Activated CD8-positive, alpha-beta memory T cell treated with anti-CD3 and anti-CD28 coated beads for 4 hours (primary cell): Measurements from ENCODE around the gene AACS.
"Not testable (repeated sequence)": the region's sequence is repeated elsewhere in the genome, so short reads cannot be mapped to it uniquely, and the experiment has no call there.

ENCODE experiments used
- DNase-seq, 2 donors: peaks; one replicate each; pipeline ENCODE4 v3.0.0-alpha.2; 2020; ENCODE audit warnings: low read depth in 2 of 2

AACS gene

GRCh38 chr12:125056306-125056705 lies 8.9 kb upstream of the AACS start:
- no peak for DNase-seq

GRCh38 chr12:125057708-125058107 lies 7.5 kb upstream of the AACS start:
- DNase-seq: no peak

DNA sequence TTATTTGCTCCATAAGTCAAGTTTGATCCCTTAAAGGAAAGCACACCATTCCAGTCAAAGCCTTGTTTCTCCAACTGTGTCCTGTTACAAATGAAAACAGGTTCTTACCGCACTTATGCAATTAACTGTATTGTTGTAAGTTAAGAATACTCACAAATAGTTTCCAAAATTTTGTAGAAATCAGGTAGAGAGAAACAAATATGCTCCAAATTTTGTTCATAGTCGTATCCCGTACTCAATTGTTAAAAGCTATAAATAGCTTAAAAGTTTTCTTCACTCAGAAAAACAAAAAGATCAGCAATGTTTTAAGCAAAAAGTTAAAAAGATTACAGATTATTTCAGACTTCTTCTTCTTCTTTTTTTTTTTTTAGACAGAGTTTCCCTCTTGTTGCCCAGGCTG lies 4.0 kb upstream of the AACS start:
- DNase-seq: no peak

DNA sequence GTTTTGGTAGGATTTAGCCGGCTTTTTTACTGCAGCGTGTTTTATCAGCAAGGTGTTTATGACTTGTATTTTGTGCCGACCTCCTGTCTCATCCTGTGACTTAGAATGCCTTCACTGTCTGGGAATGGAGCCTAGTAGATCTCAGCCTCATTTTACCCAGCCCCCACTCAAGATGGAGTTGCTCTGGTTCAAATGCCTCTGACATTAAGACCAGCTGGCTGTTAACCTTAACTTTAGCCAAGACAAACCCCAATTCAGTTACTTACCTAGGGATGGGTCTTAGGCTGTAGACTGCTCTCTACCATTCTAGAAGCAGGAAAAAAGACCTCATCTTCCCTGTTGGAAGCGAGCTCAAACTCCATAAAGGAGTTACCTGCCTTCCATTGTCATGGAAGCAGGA lies 1.7 kb upstream of the AACS start:
- DNase-seq: not testable (repeated sequence)

DNA sequence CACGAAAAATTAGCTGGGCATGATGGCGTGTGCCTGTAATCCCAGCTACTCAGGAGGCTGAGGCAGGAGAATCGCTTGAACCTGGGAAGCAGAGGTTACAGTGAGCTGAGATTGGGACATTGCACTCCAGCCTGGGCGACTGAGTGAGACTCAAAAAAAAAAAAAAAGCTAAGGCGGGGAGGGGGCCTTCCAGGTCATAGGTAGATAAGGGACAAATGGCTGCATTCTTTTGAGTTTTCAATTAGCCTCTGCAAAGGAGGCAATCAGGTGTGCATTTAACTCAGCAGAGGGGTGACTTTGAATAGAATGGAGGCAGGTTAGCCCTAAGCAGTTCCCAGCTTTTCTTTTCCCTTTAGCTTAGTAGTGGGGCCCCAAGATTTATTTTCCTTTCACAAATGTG lies 743 bp upstream of the AACS start:
- no peak for DNase-seq

DNA sequence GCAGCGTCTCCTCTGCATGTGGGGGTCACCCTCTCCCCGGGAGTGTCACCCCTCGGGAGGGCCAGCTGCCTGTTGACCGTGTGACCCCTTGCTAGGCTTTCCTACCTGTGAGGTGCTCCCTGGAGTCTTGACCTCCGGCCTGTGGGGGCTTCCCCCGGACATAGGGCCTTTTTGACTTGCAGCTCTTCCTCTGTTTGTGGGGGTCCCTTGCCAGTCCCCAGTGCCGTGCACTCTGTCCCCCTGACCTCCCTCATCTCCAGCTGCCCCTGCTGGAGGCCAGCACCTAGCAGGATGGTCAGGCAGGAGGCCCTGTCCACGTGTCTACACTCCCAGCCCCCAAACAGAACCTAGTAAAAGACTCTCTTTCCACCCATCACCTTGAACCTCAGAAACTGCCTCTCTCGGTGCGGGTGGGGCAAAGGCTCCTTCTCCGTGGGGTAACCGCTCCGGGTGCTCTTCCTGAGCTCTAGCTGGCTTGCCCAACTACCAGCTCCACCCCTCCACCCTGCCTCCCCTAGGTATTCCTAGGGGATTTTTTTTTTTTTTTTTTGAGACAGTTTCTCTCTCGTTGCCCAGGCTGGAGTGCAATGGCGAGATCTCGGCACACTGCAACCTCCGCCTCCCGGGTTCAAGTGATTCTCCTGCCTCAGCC lies 810 bp downstream of the AACS start:
- DNase-seq: no peak

DNA sequence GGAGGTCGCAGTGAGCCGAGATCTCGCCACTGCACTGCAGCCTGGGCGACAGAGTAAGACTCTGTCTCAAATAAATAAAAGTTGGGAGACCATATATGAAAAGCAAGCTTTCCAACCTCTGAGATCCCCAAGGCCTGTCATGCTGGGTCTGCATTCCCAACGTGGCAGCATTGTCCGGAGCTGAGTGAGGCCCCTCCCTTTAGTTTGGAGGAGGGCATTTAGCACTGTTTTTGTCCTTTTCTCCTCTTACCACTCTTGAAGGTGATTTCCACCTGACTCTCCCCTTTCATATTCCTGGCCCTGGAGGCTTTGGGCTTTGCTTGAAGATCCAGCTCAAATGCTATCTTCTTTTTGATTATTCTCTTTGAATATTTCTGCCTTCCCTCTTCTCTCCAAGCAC lies 3.2 kb downstream of the AACS start:
- no peak for DNase-seq

- no peak for DNase-seq
Measured at GRCh38 chr12:125069616-125070015, 4.4 kb downstream of the AACS start.

DNA sequence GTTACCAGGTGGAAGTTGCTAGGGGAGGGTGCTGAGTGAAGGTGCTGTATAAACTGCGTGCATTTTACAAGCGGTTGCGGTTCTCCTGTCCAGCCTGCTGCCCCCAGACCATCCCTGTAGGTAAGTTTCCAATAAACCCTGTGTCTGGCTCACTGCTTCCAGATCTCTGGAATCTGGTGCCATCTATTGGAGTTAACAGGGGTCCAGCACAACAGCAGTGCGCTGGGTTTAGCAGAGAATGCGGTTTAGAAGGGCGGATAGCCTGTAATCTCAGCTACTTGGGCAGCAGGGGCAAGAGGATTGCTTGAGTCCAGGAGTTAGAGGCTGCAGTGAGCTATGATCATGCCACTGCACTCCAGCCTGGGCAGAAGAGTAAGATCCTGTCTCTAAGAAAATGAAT lies 4.9 kb downstream of the AACS start:
- DNase-seq: no peak

DNA sequence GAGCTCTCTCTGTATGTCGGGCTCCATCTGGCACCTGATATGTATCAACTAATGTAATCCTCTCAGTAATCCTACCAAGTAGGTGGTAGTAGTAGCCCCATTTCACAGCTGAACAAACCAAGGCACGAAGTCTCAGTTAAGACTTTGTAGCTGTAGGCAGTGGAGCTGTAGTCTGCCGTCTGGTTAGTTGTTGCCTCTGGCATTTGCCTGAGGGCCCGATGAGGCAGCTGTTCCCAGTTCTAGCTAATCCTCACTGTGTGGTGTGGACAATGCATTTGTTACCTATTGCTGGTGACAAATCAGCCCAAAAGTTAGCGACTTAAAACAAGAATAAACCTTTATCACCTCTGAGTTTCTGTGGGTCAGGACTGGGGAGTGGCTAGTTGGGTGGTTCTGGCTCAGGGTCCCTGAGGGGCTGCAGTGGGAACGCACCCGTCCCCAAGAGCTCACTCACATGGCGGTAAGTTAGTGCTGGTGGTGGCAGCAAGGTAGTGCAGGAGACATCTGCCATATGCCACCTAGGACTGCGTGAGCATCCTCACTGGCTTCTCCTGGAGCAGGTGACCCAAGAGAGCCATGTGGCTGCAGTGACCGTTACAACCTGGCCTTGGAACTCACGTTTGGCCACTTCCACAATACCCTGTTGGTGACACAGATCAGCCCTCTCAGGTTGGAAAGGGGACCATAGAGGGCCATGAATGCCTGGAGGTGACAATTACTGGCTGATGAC lies 5.6 kb downstream of the AACS start:
- no peak for DNase-seq

DNA sequence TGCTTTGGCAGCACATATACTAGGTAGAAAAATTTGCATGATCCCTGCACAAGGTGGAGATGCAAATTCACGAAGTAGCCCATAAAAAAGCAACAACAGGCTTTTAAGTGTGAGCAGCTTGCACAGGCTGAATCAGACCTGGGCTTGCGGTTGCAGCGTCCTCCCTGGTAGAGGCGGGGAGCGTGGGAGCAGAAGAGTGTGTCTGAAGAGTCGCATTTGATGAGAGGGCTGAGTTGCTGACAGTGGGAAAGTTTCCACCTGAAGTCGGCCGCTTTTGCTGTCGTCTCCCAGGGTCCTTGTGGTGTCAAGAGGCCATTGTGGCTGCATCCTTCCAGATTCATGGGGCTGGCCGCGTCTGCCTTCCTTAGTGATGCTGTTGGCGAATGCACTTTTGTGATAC lies 6.2 kb downstream of the AACS start:
- no peak for DNase-seq

DNA sequence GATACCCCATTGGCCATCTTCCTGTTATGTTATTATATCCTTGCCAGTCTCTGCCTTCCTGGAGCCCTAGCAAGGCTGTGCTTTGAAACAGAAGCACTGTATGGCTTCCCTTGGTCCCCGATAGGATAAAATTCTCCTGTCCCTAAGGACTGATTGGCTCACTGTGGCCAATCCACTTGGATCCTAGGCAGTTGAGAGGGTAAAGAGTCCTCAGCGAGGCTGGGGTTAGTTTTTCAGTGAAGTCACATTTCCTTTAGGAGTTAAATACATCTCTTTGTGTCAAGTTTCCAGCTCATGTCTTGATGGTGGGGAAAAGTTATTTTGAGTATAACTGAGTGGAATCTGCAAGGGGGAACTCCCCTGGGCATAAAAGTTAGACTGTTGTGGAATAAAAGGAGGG lies 7.3 kb downstream of the AACS start:
- no peak for DNase-seq

DNA sequence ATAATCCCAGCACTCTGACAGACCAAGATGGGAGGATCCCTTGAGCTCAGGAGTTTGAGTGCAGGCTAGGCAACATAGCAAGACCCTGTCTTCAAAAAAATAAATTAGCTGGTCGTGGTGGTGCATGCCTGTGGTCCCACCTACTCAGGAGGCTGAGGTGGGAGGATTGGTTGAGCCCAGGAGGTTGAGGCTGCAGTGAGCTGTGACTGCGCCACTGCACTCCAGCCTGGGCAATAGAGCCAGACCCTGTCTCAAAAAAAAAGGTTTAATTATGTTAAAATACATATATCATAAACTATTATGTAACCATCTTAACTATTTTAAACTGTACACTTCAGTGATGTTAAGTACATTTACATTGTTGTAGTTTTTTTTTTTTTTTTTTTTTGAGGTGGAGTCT lies 9.1 kb downstream of the AACS start:
- not testable (repeated sequence) for DNase-seq

DNA sequence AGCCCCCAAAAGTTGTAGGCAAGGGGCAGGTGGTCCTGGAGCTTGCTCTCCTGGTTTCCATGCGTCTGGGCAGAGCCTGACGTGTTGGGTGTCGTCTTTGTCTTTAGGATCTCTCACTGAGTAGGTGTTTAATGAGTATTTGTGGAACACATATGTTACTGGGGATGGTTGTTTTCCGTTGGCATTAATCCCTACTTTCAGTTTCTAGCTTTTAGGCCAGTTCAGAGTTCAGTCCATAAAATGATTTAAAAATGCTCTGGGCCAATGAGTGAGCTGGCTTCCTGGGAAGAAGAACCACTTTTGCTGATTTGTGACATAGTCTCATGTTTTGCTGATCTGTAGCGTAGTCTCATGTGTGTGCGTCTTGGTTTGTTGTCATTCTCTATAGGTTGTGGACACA lies 10.9 kb downstream of the AACS start:
- no peak for DNase-seq

DNA sequence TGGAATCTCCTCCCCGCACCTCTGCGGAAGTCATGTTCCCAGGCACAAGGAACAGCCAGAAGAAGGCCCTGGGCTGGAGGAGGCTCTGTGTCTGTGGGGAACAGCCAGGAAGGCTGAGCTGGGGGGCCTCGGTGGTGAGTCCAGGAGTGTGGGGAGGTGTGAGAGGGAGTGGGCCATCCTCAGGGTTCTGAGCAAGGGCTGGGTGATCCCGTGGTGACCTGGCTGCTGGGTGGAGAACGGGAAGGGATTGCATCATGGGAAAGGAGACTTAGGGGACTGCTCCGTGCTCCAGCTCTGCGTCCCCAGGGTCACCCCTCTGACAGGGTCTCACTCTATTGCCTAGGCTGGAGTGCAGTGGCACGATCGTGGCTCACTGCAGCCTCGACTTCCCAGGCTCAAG lies 13.8 kb downstream of the AACS start:
- no peak for DNase-seq

GRCh38 chr12:125079648-125080645 lies 14.7 kb downstream of the AACS start:
- no peak for DNase-seq

DNA sequence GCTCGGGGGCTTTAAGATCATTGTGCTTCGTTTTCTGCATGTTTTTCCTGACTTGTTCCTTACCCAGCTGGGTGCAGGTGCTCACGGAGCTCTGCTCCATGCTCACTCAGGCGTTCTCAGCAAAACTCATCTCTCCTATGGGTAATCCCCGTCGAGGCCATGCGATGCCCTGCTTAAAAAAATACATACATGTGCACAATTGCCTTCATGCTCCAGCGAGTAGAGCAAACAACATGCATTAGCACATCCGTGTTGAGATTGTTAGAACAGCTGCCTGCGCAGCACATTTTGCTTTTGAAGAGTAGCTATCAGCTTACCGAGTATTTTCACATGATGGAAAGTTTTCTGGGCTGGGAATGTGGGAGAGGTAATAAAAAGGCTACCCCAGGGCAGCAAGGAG lies 16.2 kb downstream of the AACS start:
- DNase-seq: no peak

GRCh38 chr12:125083072-125083471 lies 17.8 kb downstream of the AACS start:
- DNase-seq: no peak

DNA sequence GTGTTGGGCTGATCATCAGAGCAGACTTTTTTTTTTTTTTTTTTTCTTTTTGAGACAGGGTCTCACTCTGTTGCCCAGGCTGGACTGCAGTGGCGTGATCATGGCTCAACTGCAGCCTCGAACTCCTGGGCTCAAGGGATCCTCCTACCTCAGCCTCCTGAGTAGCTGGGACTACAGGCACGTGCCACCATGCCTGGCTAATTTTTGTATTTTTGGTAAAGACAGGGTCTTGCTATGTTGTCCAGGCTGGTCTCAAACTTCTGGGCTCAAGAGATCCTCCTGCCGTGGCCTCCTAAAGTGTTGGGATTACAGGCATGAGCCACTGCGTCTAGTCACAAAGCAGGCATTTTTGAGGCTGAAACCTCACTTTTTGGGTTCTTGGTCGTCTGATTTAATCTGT lies 23.0 kb downstream of the AACS start:
- DNase-seq: not testable (repeated sequence)

DNA sequence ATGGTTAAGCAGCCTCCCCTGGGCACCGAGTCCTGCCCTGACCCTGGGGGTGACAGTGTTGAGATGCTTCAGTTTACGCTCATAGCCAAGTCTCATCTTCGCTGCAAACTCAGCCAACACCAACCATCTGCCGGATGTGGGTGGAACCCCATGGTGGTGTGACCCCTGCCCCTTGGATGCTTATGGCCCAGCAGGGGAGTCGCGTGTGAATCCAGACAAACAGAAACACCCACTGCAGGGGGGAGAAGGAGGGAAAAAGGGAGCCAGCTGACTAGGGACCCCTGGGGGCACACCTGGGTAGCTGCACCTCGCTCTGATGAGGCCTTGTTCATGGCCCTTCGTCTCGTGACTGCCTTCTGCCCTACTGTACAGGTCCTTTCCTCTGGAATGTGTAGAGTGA lies 23.8 kb downstream of the AACS start:
- DNase-seq: no peak

DNA sequence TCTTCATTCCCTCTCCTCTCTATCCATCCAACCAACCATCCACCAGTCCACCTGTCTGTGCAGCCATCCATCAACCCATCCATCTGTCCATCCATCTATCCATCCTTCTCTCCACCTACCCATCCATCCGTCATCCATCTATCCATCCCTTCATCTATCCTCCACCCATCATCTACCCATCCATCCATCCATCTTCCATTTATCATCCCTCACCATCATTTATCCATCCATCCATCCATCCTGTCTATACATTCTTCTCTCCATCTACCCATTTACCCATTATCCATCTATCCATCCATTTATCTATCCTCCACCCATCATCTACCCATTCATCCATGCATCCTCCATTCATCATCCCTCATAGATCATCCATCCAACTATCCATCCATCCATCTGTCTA lies 24.4 kb downstream of the AACS start:
- DNase-seq: no peak

GRCh38 chr12:125090437-125090836 lies 25.2 kb downstream of the AACS start:
- no peak for DNase-seq

DNA sequence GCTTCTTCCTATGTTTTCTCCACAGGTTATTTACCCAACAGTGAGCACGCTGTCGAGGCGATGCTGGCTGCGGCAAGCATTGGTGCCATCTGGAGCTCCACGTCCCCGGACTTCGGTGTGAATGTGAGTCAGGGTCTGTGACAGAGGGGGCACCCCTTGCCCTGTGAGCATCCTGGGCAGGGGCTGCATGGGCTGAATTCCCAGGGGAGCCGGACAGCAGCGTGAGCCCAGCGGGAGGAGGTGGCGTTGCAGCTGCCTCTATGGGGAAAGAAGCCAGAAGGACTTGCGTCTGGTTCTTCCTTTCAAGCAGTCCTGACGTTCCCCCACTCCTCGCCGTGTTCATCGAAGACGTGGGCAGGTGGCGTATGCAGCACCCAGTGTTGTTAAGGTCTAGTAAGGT lies 26.2 kb downstream of the AACS start:
- DNase-seq: no peak
